CD14-positive monocyte (primary cell): ENCODE measurements around the gene FBXW12. TPM values are rescaled to one million over a fixed set of nuclear protein-coding genes. Genes with fewer than 3 reads are reported as not detected.
"Not testable (repeated sequence)": the region's sequence is repeated elsewhere in the genome, so short reads cannot be mapped to it uniquely, and the experiment has no call there.

ENCODE experiments used
- DNase-seq, 3 donors: peaks; one replicate each; pipeline ENCODE4 v3.0.0-alpha.2; 2011 to 2022
- H2AFZ ChIP-seq: 2 replicates; pipeline ENCODE4 v1.6.0; 2012; ENCODE audit warnings: mild to moderate bottlenecking, low read depth, low read length, inconsistent platforms; ENCODE audit not compliant: insufficient read depth, poor library complexity, severe bottlenecking
- H3K27ac ChIP-seq, 2 donors: 1 replicate in 1 of 2; 2 replicates in 1 of 2; pipeline ENCODE4 v1.5.1; 2012 to 2013; ENCODE audit warnings: low read length in 2 of 2, control low read depth in 1 of 2, inconsistent platforms in 1 of 2, low read depth in 1 of 2, mild to moderate bottlenecking in 1 of 2
- H3K27me3 ChIP-seq, 2 donors: one replicate each; pipeline versions ENCODE4 v1.6.0 to v1.6.1; 2011 to 2013; ENCODE audit warnings: low read length in 2 of 2; ENCODE audit not compliant: control insufficient read depth in 2 of 2, insufficient read depth in 2 of 2
- H3K36me3 ChIP-seq, 2 donors: replicated peaks in 1 of 2; 1 replicate in 1 of 2; 2 replicates in 1 of 2; pipeline versions ENCODE4 v1.5.1 to v1.6.1; 2012 to 2013; ENCODE audit warnings: low read length in 2 of 2, control low read depth in 1 of 2, inconsistent platforms in 1 of 2, mild to moderate bottlenecking in 1 of 2; ENCODE audit not compliant: insufficient read depth in 2 of 2, control insufficient read depth in 1 of 2
- H3K4me1 ChIP-seq, 2 donors: 1 replicate in 1 of 2; 2 replicates in 1 of 2; pipeline versions ENCODE4 v1.5.1 to v1.6.1; 2012 to 2013; ENCODE audit warnings: low read length in 2 of 2, control low read depth in 1 of 2, inconsistent platforms in 1 of 2, mild to moderate bottlenecking in 1 of 2, moderate library complexity in 1 of 2; ENCODE audit not compliant: insufficient read depth in 2 of 2, control insufficient read depth in 1 of 2
- H3K4me2 ChIP-seq: replicated peaks from 2 replicates; pipeline ENCODE3; 2012; ENCODE audit warnings: low read length, moderate library complexity, mild to moderate bottlenecking; ENCODE audit not compliant: poor library complexity, severe bottlenecking; ENCODE audit errors: extremely low read depth
- H3K4me3 ChIP-seq, 3 experiments: fragments of 200-600 bp in 1 of 3; sonication (generic) in 1 of 3; replicated peaks in 1 of 3; 1 replicate in 2 of 3; 2 replicates in 1 of 3; pipeline ENCODE4 v1.5.1; 2011 to 2013; ENCODE audit warnings: low read length in 3 of 3, mild to moderate bottlenecking in 3 of 3, control low read depth in 2 of 3, low read depth in 2 of 3, inconsistent platforms in 1 of 3, moderate library complexity in 1 of 3
- H3K79me2 ChIP-seq: 2 replicates; pipeline ENCODE4 v1.6.0; 2012; ENCODE audit warnings: mild to moderate bottlenecking, control low read depth, inconsistent platforms, low read length, moderate library complexity; ENCODE audit not compliant: insufficient read depth
- H3K9ac ChIP-seq: 2 replicates; pipeline ENCODE4 v1.6.0; 2017; ENCODE audit warnings: low read length, mild to moderate bottlenecking; ENCODE audit not compliant: insufficient read depth, poor library complexity, severe bottlenecking
- H3K9me3 ChIP-seq, 2 donors: replicated peaks in 1 of 2; 1 replicate in 1 of 2; 2 replicates in 1 of 2; pipeline versions ENCODE4 v1.5.1 to v1.6.1; 2012 to 2013; ENCODE audit warnings: low read length in 2 of 2, control low read depth in 1 of 2; ENCODE audit not compliant: control insufficient read depth in 1 of 2, insufficient read depth in 1 of 2
- H4K20me1 ChIP-seq: 2 replicates; pipeline ENCODE4 v1.6.0; 2012; ENCODE audit warnings: mild to moderate bottlenecking, low read length, control low read depth, moderate library complexity; ENCODE audit not compliant: insufficient read depth
- H3K27ac Mint-ChIP-seq, 7 donors: one replicate each; pipeline ENCODE4 v1.8.0; 2020; ENCODE audit warnings: mild to moderate bottlenecking in 7 of 7, mixed read lengths in 7 of 7, moderate library complexity in 6 of 7, inconsistent platforms in 2 of 7
- H3K27me3 Mint-ChIP-seq, 3 donors: one replicate each; pipeline ENCODE4 v1.8.0; 2021 to 2022; ENCODE audit warnings: low read depth in 3 of 3, mild to moderate bottlenecking in 3 of 3, mixed read lengths in 3 of 3, moderate library complexity in 3 of 3, inconsistent platforms in 1 of 3
- H3K36me3 Mint-ChIP-seq, 2 donors: one replicate each; pipeline ENCODE4 v1.8.0; 2020; ENCODE audit warnings: mixed read lengths in 2 of 2, inconsistent platforms in 1 of 2, mild to moderate bottlenecking in 1 of 2
- H3K4me1 Mint-ChIP-seq: one replicate; pipeline ENCODE4 v1.8.0; 2020; ENCODE audit warnings: mild to moderate bottlenecking, mixed read lengths
- H3K4me3 Mint-ChIP-seq, 2 donors: one replicate each; pipeline ENCODE4 v1.8.0; 2020; ENCODE audit warnings: mild to moderate bottlenecking in 2 of 2, mixed read lengths in 2 of 2, moderate library complexity in 1 of 2
- H3K9me3 Mint-ChIP-seq, 7 donors: one replicate each; pipeline ENCODE4 v1.8.0; 2020 to 2022; ENCODE audit warnings: mixed read lengths in 7 of 7, mild to moderate bottlenecking in 6 of 7, moderate library complexity in 6 of 7, inconsistent platforms in 2 of 7
- CTCF ChIP-seq: fragments of 200-600 bp; IDR thresholded peaks from one replicate; pipeline ENCODE4 v1.8.0; 2022; ENCODE audit warnings: antibody characterized with exemption, mild to moderate bottlenecking
- WGBS: methylation state at CpG from one replicate; pipeline ENCODE4 v1.1.5; 2013; ENCODE audit warnings: missing lambda C conversion rate; ENCODE audit not compliant: insufficient coverage; 5-methylcytosine and 5-hydroxymethylcytosine counted together
- intact Hi-C, 2 donors: fragments of 100-400 bp; cut with micrococcal nuclease; formaldehyde crosslinking; loops; one replicate each; pipeline versions ENCODE4 v1.15.0 to v1.15.1; 2023
- polyA plus RNA-seq, 3 donors: library from polyadenylated mRNA; depleted of rRNA in 1 of 3; unstranded in 2 of 3; stranded (reverse) in 1 of 3; fragments of 300-500 nt in 2 of 3; fragments of >200 nt in 1 of 3; fragmentation: Illumina TruSeq in 2 of 3; gene quantifications; 1 replicate in 2 of 3; 2 replicates in 1 of 3; pipeline ENCODE4 v1.2.3, GENCODE V29; 2012 to 2021

Gene FBXW12
- polyA plus RNA-seq, 3 donors, result not detected

- intact Hi-C loops, result no loop called here
- WGBS, result no CpG with 5 or more reads among the region's 3 CpGs
- H3K27me3 Mint-ChIP-seq, result peaks cover 0 to 2% (median 0%) of the 10 kb centered on the region in 3 donors
- TF ChIP-seq CTCF, result no peak
- Histone ChIP-seq H3K27ac (peak overlapping the region in 1 of 2 donors; percentile 68), H3K27me3 (no peaks in the 10 kb centered on the region), H2AFZ (peak overlapping the region; percentile 79), H3K4me2 (peak overlapping the region; percentile 64), H3K4me3 (peak overlapping the region in 2 of 3 experiments; percentile 39 to 68), H3K9ac (no peak overlapping the region), H4K20me1 (no peaks in the 10 kb centered on the region), H3K36me3 (no peaks in the 10 kb centered on the region), H3K9me3 (no peaks in the 10 kb centered on the region), H3K79me2 (no peaks in the 10 kb centered on the region), H3K4me1 (peaks cover 40 to 54% of the 10 kb centered on the region in 2 donors)
- H3K36me3 Mint-ChIP-seq, result no peaks in the 10 kb centered on the region
- peak overlapping the region; percentile 80 to 94 for H3K4me3 Mint-ChIP-seq
- H3K4me1 Mint-ChIP-seq, result peaks cover 63% of the 10 kb centered on the region
- peak overlapping the region; percentile 82 to 94 (median 87) for H3K27ac Mint-ChIP-seq
- DNase-seq, result no peak
- peaks cover 0 to 7% (median 2%) of the 10 kb centered on the region in 7 donors for H3K9me3 Mint-ChIP-seq
These were observed 37.4 kb upstream of the FBXW12 start for GRCh38 chr3:48334605-48335004.

GRCh38 chr3:48335286-48335685, 36.7 kb upstream of the FBXW12 start:
- H3K9me3 ChIP-seq, H4K20me1 ChIP-seq, H3K79me2 ChIP-seq, H3K36me3 Mint-ChIP-seq, H3K27me3 Mint-ChIP-seq, H3K27me3 ChIP-seq, H3K36me3 ChIP-seq, H3K9ac ChIP-seq, H3K9me3 Mint-ChIP-seq, intact Hi-C loops: not testable (repeated sequence)
- Histone ChIP-seq H3K4me2 (peak overlapping the region; percentile 64), H3K27ac (peak overlapping the region; percentile 24 to 68), H3K4me1 (peaks cover 40 to 54% of the 10 kb centered on the region in 2 donors), H3K4me3 (peak overlapping the region; percentile 30 to 68 (median 39)), H2AFZ (peak overlapping the region; percentile 79)
- peaks cover 63% of the 10 kb centered on the region for H3K4me1 Mint-ChIP-seq
- WGBS, result 0% methylated on average over 4 of the region's 9 CpGs
- peak; percentile 22 to 52 (median 43) for DNase-seq
- H3K4me3 Mint-ChIP-seq, result peak overlapping the region; percentile 80 to 94
- peak overlapping the region; percentile 82 to 94 (median 87) for H3K27ac Mint-ChIP-seq

GRCh38 chr3:48337536-48337935, 34.5 kb upstream of the FBXW12 start:
- H3K9me3 ChIP-seq, H3K9ac ChIP-seq, DNase-seq, intact Hi-C loops, H3K27me3 Mint-ChIP-seq, H3K27me3 ChIP-seq, H2AFZ ChIP-seq, H3K4me2 ChIP-seq, H3K79me2 ChIP-seq, H3K4me3 Mint-ChIP-seq, H3K27ac ChIP-seq, H3K9me3 Mint-ChIP-seq, H4K20me1 ChIP-seq, H3K36me3 ChIP-seq, H3K36me3 Mint-ChIP-seq, H3K4me3 ChIP-seq: not testable (repeated sequence)
- peaks cover 37 to 48% of the 10 kb centered on the region in 2 donors for H3K4me1 ChIP-seq
- peak overlapping the region in 2 of 7 donors; percentile 3 to 70 for H3K27ac Mint-ChIP-seq
- peaks cover 61% of the 10 kb centered on the region for H3K4me1 Mint-ChIP-seq
- 64% methylated on average over 2 of the region's 5 CpGs for WGBS
